Measurements from ENCODE around the gene ARID5B. TPM values are rescaled to one million over a fixed set of nuclear protein-coding genes. Genes with fewer than 3 reads are reported as not detected.

Gene ARID5B
- total RNA-seq, 1 experiment from 2014 or later, result 0.04 TPM

GRCh38 chr10:61985715-61986114 is 84.2 kb downstream of the ARID5B start:
- Mint-ChIP-seq H3K9me3 (no peaks in the 10 kb centered on the region; a peak in 2 of 5 replicates), H3K4me3 (no peak overlapping the region), H3K27ac (peak overlapping the region in 1 of 3 experiments; percentile 75; a peak in 2 of 7 replicates), H3K27me3 (ENCODE audit: low read depth) (no peaks in the 10 kb centered on the region), H3K36me3 (ENCODE audit: insufficient read depth in 1 of 3, low read depth in 3 of 3) (no peaks in the 10 kb centered on the region), H3K4me1 (peaks cover 36 to 42% of the 10 kb centered on the region in 2 experiments)
- Histone ChIP-seq H2AFZ (ENCODE audit: low read length) (no peak overlapping the region), H2BK5ac (ENCODE audit: insufficient read length, low read length) (no peak overlapping the region), H3K4ac (ENCODE audit: low read depth, low read length) (no peak overlapping the region), H3T11ph (ENCODE audit: low read length) (no peak overlapping the region), H4K5ac (ENCODE audit: insufficient read length, low read depth, low read length) (no peak overlapping the region), H2BK120ac (ENCODE audit: low read depth, low read length, poor library complexity, severe bottlenecking) (no peak overlapping the region), H2BK20ac (ENCODE audit: low read depth, low read length, poor library complexity, severe bottlenecking) (no peak overlapping the region), H3K56ac (ENCODE audit: insufficient read length, low read depth, low read length) (no peak overlapping the region), H4K20me1 (ENCODE audit: control insufficient read depth, insufficient read depth, insufficient read length) (no peaks in the 10 kb centered on the region), H3K4me2 (ENCODE audit: insufficient read depth, insufficient read length, low read length) (peak overlapping the region; percentile 83), H3K9ac (ENCODE audit: extremely low read depth, insufficient read length, low read length) (no peak overlapping the region), H4K8ac (replicated peaks; ENCODE audit: insufficient read length, low read depth, low read length) (no peak overlapping the region), H3K23ac (ENCODE audit: insufficient read length, low read depth, low read length) (no peak overlapping the region), H4K91ac (ENCODE audit: insufficient read length, low read depth, low read length) (no peak overlapping the region), H3K27me3 (ENCODE audit: insufficient read depth, low read length) (no peaks in the 10 kb centered on the region), H3K23me2 (ENCODE audit: insufficient read length, low read depth, low read length, poor library complexity, severe bottlenecking) (no peaks in the 10 kb centered on the region), H2BK15ac (ENCODE audit: low read depth, low read length) (no peak overlapping the region), H3K9me3 (ENCODE audit: control insufficient read depth, low read depth, low read length) (no peaks in the 10 kb centered on the region), H3K79me1 (ENCODE audit: insufficient read depth, low read depth, low read length, poor library complexity, severe bottlenecking) (no peaks in the 10 kb centered on the region), H3K14ac (ENCODE audit: insufficient read depth, low read length) (no peak overlapping the region), H3K27ac (ENCODE audit: insufficient read length, low read depth, low read length) (no peak overlapping the region), H3K4me1 (ENCODE audit: insufficient read depth, low read length) (peaks cover 17% of the 10 kb centered on the region), H2BK12ac (ENCODE audit: insufficient read length, low read depth, low read length) (no peak overlapping the region), H2AK5ac (ENCODE audit: insufficient read length, low read length) (no peak overlapping the region), H3K79me2 (ENCODE audit: insufficient read depth, low read length) (no peaks in the 10 kb centered on the region), H3K18ac (ENCODE audit: insufficient read length, low read depth, low read length) (no peak overlapping the region)
- TF ChIP-seq, protein P1, sequence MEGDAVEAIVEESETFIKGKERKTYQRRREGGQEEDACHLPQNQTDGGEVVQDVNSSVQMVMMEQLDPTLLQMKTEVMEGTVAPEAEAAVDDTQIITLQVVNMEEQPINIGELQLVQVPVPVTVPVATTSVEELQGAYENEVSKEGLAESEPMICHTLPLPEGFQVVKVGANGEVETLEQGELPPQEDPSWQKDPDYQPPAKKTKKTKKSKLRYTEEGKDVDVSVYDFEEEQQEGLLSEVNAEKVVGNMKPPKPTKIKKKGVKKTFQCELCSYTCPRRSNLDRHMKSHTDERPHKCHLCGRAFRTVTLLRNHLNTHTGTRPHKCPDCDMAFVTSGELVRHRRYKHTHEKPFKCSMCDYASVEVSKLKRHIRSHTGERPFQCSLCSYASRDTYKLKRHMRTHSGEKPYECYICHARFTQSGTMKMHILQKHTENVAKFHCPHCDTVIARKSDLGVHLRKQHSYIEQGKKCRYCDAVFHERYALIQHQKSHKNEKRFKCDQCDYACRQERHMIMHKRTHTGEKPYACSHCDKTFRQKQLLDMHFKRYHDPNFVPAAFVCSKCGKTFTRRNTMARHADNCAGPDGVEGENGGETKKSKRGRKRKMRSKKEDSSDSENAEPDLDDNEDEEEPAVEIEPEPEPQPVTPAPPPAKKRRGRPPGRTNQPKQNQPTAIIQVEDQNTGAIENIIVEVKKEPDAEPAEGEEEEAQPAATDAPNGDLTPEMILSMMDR (conservative IDR thresholded peaks at IDR 0.05), result no peak
- no CpG with 5 or more reads among the region's 5 CpGs for WGBS (ENCODE audit: extremely low coverage, insufficient read length, low lambda C conversion rate)
- no peak for DNase-seq
